ENCODE measurements around the gene SSTR4.
"Not testable (repeated sequence)": the region's sequence is repeated elsewhere in the genome, so short reads cannot be mapped to it uniquely, and the experiment has no call there.

The SSTR4 gene

GRCh38 chr20:23034721-23035671, at the start of gene SSTR4:
Gene SSTR4 (plus strand): TSS chr20:23035312. CDS start chr20:23035484, 172 bp downstream.
- DNase-seq: no peak

- no peak for DNase-seq
Measured at GRCh38 chr20:22986601-22987000, 48.5 kb upstream of the SSTR4 start.

- DNase-seq: not testable (repeated sequence)
Measured at GRCh38 chr20:22991424-22991823, 43.7 kb upstream of the SSTR4 start.

- no peak for DNase-seq
Measured at GRCh38 chr20:22993823-22994222, 41.3 kb upstream of the SSTR4 start.

- no peak for DNase-seq
Measured at GRCh38 chr20:22995923-22996322, 39.2 kb upstream of the SSTR4 start.

- DNase-seq: no peak
Measured at GRCh38 chr20:22998476-22998875, 36.6 kb upstream of the SSTR4 start.

- DNase-seq: no peak
Measured at GRCh38 chr20:22999756-23000155, 35.4 kb upstream of the SSTR4 start.

GRCh38 chr20:23000232-23000947, 34.7 kb upstream of the SSTR4 start:
- no peak for DNase-seq

GRCh38 chr20:23002276-23002675, 32.8 kb upstream of the SSTR4 start:
- no peak for DNase-seq

- DNase-seq: no peak
Measured at GRCh38 chr20:23003077-23003635, 32.0 kb upstream of the SSTR4 start.

- DNase-seq: no peak
Measured at GRCh38 chr20:23003881-23004460, 31.1 kb upstream of the SSTR4 start.

GRCh38 chr20:23005776-23006175, 29.3 kb upstream of the SSTR4 start:
- DNase-seq: no peak

GRCh38 chr20:23007462-23007861, 27.6 kb upstream of the SSTR4 start:
- no peak for DNase-seq

- no peak for DNase-seq
Measured at GRCh38 chr20:23007886-23008655, 27.0 kb upstream of the SSTR4 start.

- no peak for DNase-seq
Measured at GRCh38 chr20:23008667-23009066, 26.4 kb upstream of the SSTR4 start.

GRCh38 chr20:23009636-23010035, 25.5 kb upstream of the SSTR4 start:
- DNase-seq: no peak

- no peak for DNase-seq
Measured at GRCh38 chr20:23010096-23010495, 25.0 kb upstream of the SSTR4 start.

- DNase-seq: no peak
Measured at GRCh38 chr20:23011008-23011721, 23.9 kb upstream of the SSTR4 start.

- DNase-seq: no peak
Measured at GRCh38 chr20:23013429-23013828, 21.7 kb upstream of the SSTR4 start.

- DNase-seq: no peak
Measured at GRCh38 chr20:23017516-23017915, 17.6 kb upstream of the SSTR4 start.

GRCh38 chr20:23018432-23018831, 16.7 kb upstream of the SSTR4 start:
- DNase-seq: no peak

GRCh38 chr20:23018941-23019340, 16.2 kb upstream of the SSTR4 start:
- DNase-seq: no peak
